ENCODE results near the gene ARHGAP24. TPM values are rescaled to one million over a fixed set of nuclear protein-coding genes. Genes with fewer than 3 reads are reported as not detected.

Gene ARHGAP24
- total and polyA plus RNA-seq, 2 of the 13 experiments (the other 11 are each of a cell fraction or from before 2014, with no cell fraction given) = 0.07 to 0.55 TPM

GRCh38 chr4:85482010-85482738 is 7.2 kb downstream of the ARHGAP24 start:
- POLR2A ChIA-PET = no interaction called here
- in situ Hi-C loops (cut with HindIII; ENCODE audit: extremely low pct_ligation_motif_present, low pct_unique_long_range_greater_than_20kb) = no loop called here
- 51% methylated on average over 5 of the region's 5 CpGs for WGBS (ENCODE audit: low lambda C conversion rate)

More at GRCh38 chr4:85482010-85482738, 7.2 kb downstream of the ARHGAP24 start:
- Histone ChIP-seq H3K79me2 (ENCODE audit: insufficient read depth, low read length) (no peaks in the 10 kb centered on the region), H3K9ac (ENCODE audit: insufficient read depth, low read depth, low read length) (no peak overlapping the region), H3K27ac (ENCODE audit: extremely low read length, insufficient read depth, low read length) (no peak overlapping the region), H2AFZ (ENCODE audit: low read length) (no peak overlapping the region), H3K9me3 (ENCODE audit: low read length) (no peaks in the 10 kb centered on the region), H3K36me3 (replicated peaks in 1 of 2; ENCODE audit: control insufficient read depth in 1 of 2, insufficient read depth in 2 of 2, low read length in 2 of 2) (no peaks in the 10 kb centered on the region), H3K4me3 (replicated peaks in 1 of 3; ENCODE audit: insufficient read depth in 1 of 3, low read depth in 2 of 3, low read length in 3 of 3) (no peak overlapping the region), H4K20me1 (ENCODE audit: insufficient read depth, low read length) (no peaks in the 10 kb centered on the region), H3K27me3 (ENCODE audit: control insufficient read depth in 1 of 2, insufficient read depth in 2 of 2, low read length in 2 of 2) (no peaks in the 10 kb centered on the region), H3K4me1 (ENCODE audit: insufficient read depth, low read length) (no peaks in the 10 kb centered on the region), H3K4me2 (ENCODE audit: low read depth, low read length) (no peak overlapping the region)
- ATAC-seq (no peak), FAIRE-seq (no peak), DNase-seq (ENCODE audit: low spot score) (no peak)
- TF ChIP-seq HOMEZ (CRISPR knock-in tag; IDR thresholded peaks at IDR 0.05; ENCODE audit: low read depth) (no peak), CBX5 (CRISPR knock-in tag; IDR thresholded peaks at IDR 0.05; ENCODE audit: borderline replicate concordance) (no peak), WIZ (CRISPR knock-in tag; IDR thresholded peaks at IDR 0.05) (no peak), SYNCRIP (IDR thresholded peaks at IDR 0.05; ENCODE audit: insufficient read depth, low read depth, low read length) (no peak), PRDM10 (CRISPR knock-in tag; IDR thresholded peaks at IDR 0.05; ENCODE audit: low read depth) (no peak)
- BruUV-seq (replicated peaks) = no TSS peak
- intact Hi-C loops (cut with micrococcal nuclease; ENCODE audit: unreplicated experiment) = no loop called here
- CTCF ChIA-PET (ENCODE audit: low intra/inter-chr PET ratio, low total read pairs) = no interaction called here

All from HepG2 (cell line).